Measurements from ENCODE around the gene CALY. TPM values are rescaled to one million over a fixed set of nuclear protein-coding genes. Genes with fewer than 3 reads are reported as not detected.

The CALY gene

GRCh38 chr10:133276100-133276434 lies 60.6 kb downstream of the CALY start:
- Histone ChIP-seq H3K79me1 (ENCODE audit: low read length) (no peaks in the 10 kb centered on the region), H2BK15ac (replicated peaks; ENCODE audit: low read depth) (no peak overlapping the region), H2AK5ac (ENCODE audit: low read length) (no peak overlapping the region), H3K56ac (ENCODE audit: low read length) (no peak overlapping the region), H3K79me2 (ENCODE audit: control insufficient read depth, insufficient read depth, low read length) (no peaks in the 10 kb centered on the region), H3K36me3 (ENCODE audit: control insufficient read depth, insufficient read depth, low read length) (no peaks in the 10 kb centered on the region), H4K8ac (ENCODE audit: low read depth, low read length) (no peak overlapping the region), H3K27ac (ENCODE audit: low read depth, low read length) (no peak overlapping the region), H3K4me2 (ENCODE audit: low read length) (no peak overlapping the region), H3K4ac (ENCODE audit: low read depth, low read length) (no peak overlapping the region), H3K9ac (ENCODE audit: low read length) (no peak overlapping the region), H3K18ac (ENCODE audit: low read length) (no peak overlapping the region), H3K4me1 (ENCODE audit: control insufficient read depth, low read depth, low read length) (no peaks in the 10 kb centered on the region), H4K5ac (ENCODE audit: low read length) (no peak overlapping the region), H3K4me3 (ENCODE audit: low read length) (no peak overlapping the region), H3K23ac (ENCODE audit: low read length) (no peak overlapping the region), H2BK5ac (ENCODE audit: low read length) (no peak overlapping the region), H3K27me3 (ENCODE audit: insufficient read depth, low read length, poor library complexity) (no peaks in the 10 kb centered on the region), H2BK120ac (ENCODE audit: low read depth, low read length) (no peak overlapping the region)
- no CpG with 5 or more reads among the region's 6 CpGs for WGBS (ENCODE audit: extremely low coverage, insufficient coverage, low lambda C conversion rate)
- DNase-seq: no peak

GRCh38 chr10:133275684-133276092 lies 61.0 kb downstream of the CALY start:
- no peak overlapping the region for H2BK5ac ChIP-seq (ENCODE audit: low read length)
- no peak overlapping the region for H3K23ac ChIP-seq (ENCODE audit: low read length)
- no peak overlapping the region for H3K4ac ChIP-seq (ENCODE audit: low read depth, low read length)
- H3K9ac ChIP-seq (ENCODE audit: low read length): no peak overlapping the region
- no peaks in the 10 kb centered on the region for H3K4me1 ChIP-seq (ENCODE audit: control insufficient read depth, low read depth, low read length)
- no peaks in the 10 kb centered on the region for H3K79me2 ChIP-seq (ENCODE audit: control insufficient read depth, insufficient read depth, low read length)
- no peak overlapping the region for H3K4me2 ChIP-seq (ENCODE audit: low read length)
- no peak for DNase-seq
- no peak overlapping the region for H4K8ac ChIP-seq (ENCODE audit: low read depth, low read length)
- no peaks in the 10 kb centered on the region for H3K36me3 ChIP-seq (ENCODE audit: control insufficient read depth, insufficient read depth, low read length)
- H3K27me3 ChIP-seq (ENCODE audit: insufficient read depth, low read length, poor library complexity): no peaks in the 10 kb centered on the region
- no peak overlapping the region for H2BK120ac ChIP-seq (ENCODE audit: low read depth, low read length)
- no peak overlapping the region for H2BK15ac ChIP-seq (replicated peaks; ENCODE audit: low read depth)
- H2AK5ac ChIP-seq (ENCODE audit: low read length): no peak overlapping the region
- no peak overlapping the region for H4K5ac ChIP-seq (ENCODE audit: low read length)
- no CpG with 5 or more reads among the region's 12 CpGs for WGBS (ENCODE audit: extremely low coverage, insufficient coverage, low lambda C conversion rate)
- H3K56ac ChIP-seq (ENCODE audit: low read length): no peak overlapping the region
- no peak overlapping the region for H3K4me3 ChIP-seq (ENCODE audit: low read length)
- H3K79me1 ChIP-seq (ENCODE audit: low read length): no peaks in the 10 kb centered on the region
- H3K27ac ChIP-seq (ENCODE audit: low read depth, low read length): no peak overlapping the region
- no peak overlapping the region for H3K18ac ChIP-seq (ENCODE audit: low read length)

GRCh38 chr10:133274751-133275683 lies 61.7 kb downstream of the CALY start:
- Histone ChIP-seq H3K4me2 (ENCODE audit: low read length) (no peak overlapping the region), H2AK5ac (ENCODE audit: low read length) (no peak overlapping the region), H3K27me3 (ENCODE audit: insufficient read depth, low read length, poor library complexity) (no peaks in the 10 kb centered on the region), H3K4me1 (ENCODE audit: control insufficient read depth, low read depth, low read length) (no peaks in the 10 kb centered on the region), H2BK15ac (replicated peaks; ENCODE audit: low read depth) (no peak overlapping the region), H3K79me1 (ENCODE audit: low read length) (no peaks in the 10 kb centered on the region), H3K27ac (ENCODE audit: low read depth, low read length) (no peak overlapping the region), H3K4me3 (ENCODE audit: low read length) (no peak overlapping the region), H3K56ac (ENCODE audit: low read length) (no peak overlapping the region), H3K23ac (ENCODE audit: low read length) (no peak overlapping the region), H2BK120ac (ENCODE audit: low read depth, low read length) (no peak overlapping the region), H3K18ac (ENCODE audit: low read length) (no peak overlapping the region), H3K79me2 (ENCODE audit: control insufficient read depth, insufficient read depth, low read length) (no peaks in the 10 kb centered on the region), H2BK5ac (ENCODE audit: low read length) (no peak overlapping the region), H3K9ac (ENCODE audit: low read length) (no peak overlapping the region), H3K36me3 (ENCODE audit: control insufficient read depth, insufficient read depth, low read length) (no peaks in the 10 kb centered on the region), H4K8ac (ENCODE audit: low read depth, low read length) (no peak overlapping the region), H3K4ac (ENCODE audit: low read depth, low read length) (no peak overlapping the region), H4K5ac (ENCODE audit: low read length) (no peak overlapping the region)
- no CpG with 5 or more reads among the region's 26 CpGs for WGBS (ENCODE audit: extremely low coverage, insufficient coverage, low lambda C conversion rate)
- DNase-seq: no peak

Small RNA genes within 50 kb of the gene (small RNA-seq; reads per million reads assigned to genes)
- gene AL360181.4 (ENCODE audit: insufficient read depth) (not detected), gene BANF1P2 (ENCODE audit: insufficient read depth) (not detected), gene MIR3944 (ENCODE audit: insufficient read depth) (5.7 reads per million, percentile 74 among the genes with 10 or more reads in this experiment)

All from mesendoderm (in vitro differentiated cells).